ENCODE results near the gene SMIM23. TPM values are rescaled to one million over a fixed set of nuclear protein-coding genes. Genes with fewer than 3 reads are reported as not detected.

The SMIM23 gene
- polyA plus RNA-seq, 3 donors: not detected

DNA sequence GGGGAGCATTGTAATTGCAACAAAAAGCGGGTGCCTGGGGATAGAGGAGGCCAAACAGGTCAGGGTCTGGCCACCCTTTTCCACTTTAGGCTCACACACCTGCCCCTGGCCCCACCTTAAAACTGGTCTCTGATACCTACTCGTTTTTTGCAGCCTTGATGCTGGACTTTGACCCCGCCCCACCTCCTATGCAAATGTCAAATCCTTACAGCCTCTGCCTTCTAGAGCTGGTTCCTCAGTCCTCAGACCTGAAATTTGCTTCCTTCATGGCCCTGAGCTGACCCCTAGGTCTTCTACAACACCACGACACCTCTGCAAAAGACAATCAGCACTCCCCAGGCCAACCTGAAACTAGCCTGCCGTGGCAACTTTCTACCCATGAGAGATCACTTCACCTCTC, 37.7 kb downstream of the SMIM23 start:
- Mint-ChIP-seq H3K9me3 (peaks cover 0 to 3% (median 0%) of the 10 kb centered on the region in 7 donors), H3K4me1 (no peaks in the 10 kb centered on the region), H3K27ac (no peak overlapping the region), H3K27me3 (ENCODE audit: low read depth in 3 of 3) (peaks cover 0 to 6% (median 0%) of the 10 kb centered on the region in 3 donors), H3K4me3 (no peak overlapping the region), H3K36me3 (no peaks in the 10 kb centered on the region)
- H3K36me3 ChIP-seq (replicated peaks in 1 of 2; ENCODE audit: control insufficient read depth in 1 of 2, insufficient read depth in 2 of 2, low read length in 2 of 2): no peaks in the 10 kb centered on the region
- H3K79me2 ChIP-seq (ENCODE audit: insufficient read depth, low read length): no peaks in the 10 kb centered on the region
- no peak for DNase-seq
- no peak overlapping the region for H3K4me3 ChIP-seq (replicated peaks in 1 of 3; ENCODE audit: low read depth in 2 of 3, low read length in 3 of 3)
- intact Hi-C loops (cut with micrococcal nuclease): no loop called here
- no peak overlapping the region for H2AFZ ChIP-seq (ENCODE audit: insufficient read depth, low read depth, low read length, poor library complexity, severe bottlenecking)
- no peak overlapping the region for H3K9ac ChIP-seq (ENCODE audit: insufficient read depth, low read length, poor library complexity, severe bottlenecking)
- no peak overlapping the region for H3K4me2 ChIP-seq (replicated peaks; ENCODE audit: extremely low read depth, low read length, poor library complexity, severe bottlenecking)
- no peak overlapping the region for H3K27ac ChIP-seq (ENCODE audit: low read depth in 1 of 2, low read length in 2 of 2)
- WGBS (ENCODE audit: insufficient coverage): 95% methylated on average over 4 of the region's 5 CpGs
- no peaks in the 10 kb centered on the region for H3K4me1 ChIP-seq (ENCODE audit: control insufficient read depth in 1 of 2, insufficient read depth in 2 of 2, low read length in 2 of 2)
- TF ChIP-seq, protein P1, sequence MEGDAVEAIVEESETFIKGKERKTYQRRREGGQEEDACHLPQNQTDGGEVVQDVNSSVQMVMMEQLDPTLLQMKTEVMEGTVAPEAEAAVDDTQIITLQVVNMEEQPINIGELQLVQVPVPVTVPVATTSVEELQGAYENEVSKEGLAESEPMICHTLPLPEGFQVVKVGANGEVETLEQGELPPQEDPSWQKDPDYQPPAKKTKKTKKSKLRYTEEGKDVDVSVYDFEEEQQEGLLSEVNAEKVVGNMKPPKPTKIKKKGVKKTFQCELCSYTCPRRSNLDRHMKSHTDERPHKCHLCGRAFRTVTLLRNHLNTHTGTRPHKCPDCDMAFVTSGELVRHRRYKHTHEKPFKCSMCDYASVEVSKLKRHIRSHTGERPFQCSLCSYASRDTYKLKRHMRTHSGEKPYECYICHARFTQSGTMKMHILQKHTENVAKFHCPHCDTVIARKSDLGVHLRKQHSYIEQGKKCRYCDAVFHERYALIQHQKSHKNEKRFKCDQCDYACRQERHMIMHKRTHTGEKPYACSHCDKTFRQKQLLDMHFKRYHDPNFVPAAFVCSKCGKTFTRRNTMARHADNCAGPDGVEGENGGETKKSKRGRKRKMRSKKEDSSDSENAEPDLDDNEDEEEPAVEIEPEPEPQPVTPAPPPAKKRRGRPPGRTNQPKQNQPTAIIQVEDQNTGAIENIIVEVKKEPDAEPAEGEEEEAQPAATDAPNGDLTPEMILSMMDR (IDR thresholded peaks at IDR 0.05): no peak
- no peaks in the 10 kb centered on the region for H3K9me3 ChIP-seq (replicated peaks in 1 of 2; ENCODE audit: control insufficient read depth in 1 of 2, insufficient read depth in 1 of 2, low read length in 2 of 2)
- no peaks in the 10 kb centered on the region for H4K20me1 ChIP-seq (ENCODE audit: insufficient read depth, low read length)
- no peaks in the 10 kb centered on the region for H3K27me3 ChIP-seq (ENCODE audit: control insufficient read depth in 2 of 2, insufficient read depth in 2 of 2, low read length in 2 of 2)

DNA sequence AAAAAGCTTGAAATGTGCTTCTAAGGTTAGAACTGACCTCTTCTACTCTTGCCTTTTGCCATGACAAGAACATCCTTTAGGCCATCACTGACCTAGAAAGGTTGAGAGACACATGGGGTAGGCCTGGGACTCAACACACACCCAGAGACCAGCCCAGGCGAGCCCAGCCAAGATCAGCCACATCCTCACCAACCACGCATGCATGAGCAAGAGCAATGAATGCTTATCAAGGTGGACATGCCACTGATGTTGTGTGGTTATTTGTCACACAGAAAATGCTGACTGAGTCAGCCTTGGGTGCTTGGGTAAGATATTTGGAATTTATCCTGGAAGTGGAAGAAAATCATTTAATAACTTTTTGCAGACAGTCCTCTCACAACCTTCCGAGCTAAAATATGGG, 39.4 kb downstream of the SMIM23 start:
- Mint-ChIP-seq H3K27me3 (ENCODE audit: low read depth in 3 of 3) (peaks cover 0 to 6% (median 0%) of the 10 kb centered on the region in 3 donors), H3K36me3 (no peaks in the 10 kb centered on the region), H3K27ac (no peak overlapping the region), H3K4me1 (no peaks in the 10 kb centered on the region), H3K4me3 (peak overlapping the region in 1 of 2 donors; percentile 28), H3K9me3 (peaks cover 0 to 5% (median 2%) of the 10 kb centered on the region in 7 donors)
- Histone ChIP-seq H3K4me3 (replicated peaks in 1 of 3; ENCODE audit: low read depth in 2 of 3, low read length in 3 of 3) (no peak overlapping the region), H3K36me3 (replicated peaks in 1 of 2; ENCODE audit: control insufficient read depth in 1 of 2, insufficient read depth in 2 of 2, low read length in 2 of 2) (no peaks in the 10 kb centered on the region), H4K20me1 (ENCODE audit: insufficient read depth, low read length) (no peaks in the 10 kb centered on the region), H3K79me2 (ENCODE audit: insufficient read depth, low read length) (no peaks in the 10 kb centered on the region), H3K9me3 (replicated peaks in 1 of 2; ENCODE audit: control insufficient read depth in 1 of 2, insufficient read depth in 1 of 2, low read length in 2 of 2) (no peaks in the 10 kb centered on the region), H3K27ac (ENCODE audit: low read depth in 1 of 2, low read length in 2 of 2) (no peak overlapping the region), H3K27me3 (ENCODE audit: control insufficient read depth in 2 of 2, insufficient read depth in 2 of 2, low read length in 2 of 2) (no peaks in the 10 kb centered on the region), H3K4me1 (ENCODE audit: control insufficient read depth in 1 of 2, insufficient read depth in 2 of 2, low read length in 2 of 2) (no peaks in the 10 kb centered on the region), H3K9ac (ENCODE audit: insufficient read depth, low read length, poor library complexity, severe bottlenecking) (no peak overlapping the region), H2AFZ (ENCODE audit: insufficient read depth, low read depth, low read length, poor library complexity, severe bottlenecking) (no peak overlapping the region), H3K4me2 (replicated peaks; ENCODE audit: extremely low read depth, low read length, poor library complexity, severe bottlenecking) (no peak overlapping the region)
- no peak for DNase-seq
- intact Hi-C loops (cut with micrococcal nuclease): no loop called here
- TF ChIP-seq, protein P1 (IDR thresholded peaks at IDR 0.05): no peak
- WGBS (ENCODE audit: insufficient coverage): 100% methylated on average over 1 of the region's 3 CpGs
